Thymus (tissue), 11 donors: ENCODE data around the gene TSPAN4. TPM values are rescaled to one million over a fixed set of nuclear protein-coding genes. Genes with fewer than 3 reads are reported as not detected.

Experiments used
- DNase-seq, 9 donors: peaks; one replicate each; pipeline ENCODE4 v3.0.0-alpha.2; 2013; ENCODE audit warnings: low spot score in 9 of 9, low read depth in 6 of 9, missing footprints in 1 of 9
- H3K27ac ChIP-seq, 2 donors: one replicate each; pipeline ENCODE4 v1.5.1; 2013; ENCODE audit warnings: control low read depth in 1 of 2, low read depth in 1 of 2, low read length in 1 of 2, mild to moderate bottlenecking in 1 of 2, moderate library complexity in 1 of 2
- H3K27me3 ChIP-seq, 2 donors: one replicate each; pipeline ENCODE4 v1.5.1; 2013; ENCODE audit warnings: low read length in 1 of 2; ENCODE audit not compliant: control insufficient read depth in 2 of 2, insufficient read depth in 1 of 2
- H3K36me3 ChIP-seq, 2 donors: one replicate each; pipeline ENCODE4 v1.5.1; 2013; ENCODE audit warnings: low read length in 1 of 2, mild to moderate bottlenecking in 1 of 2, moderate library complexity in 1 of 2; ENCODE audit not compliant: control insufficient read depth in 2 of 2, insufficient read depth in 2 of 2
- H3K4me1 ChIP-seq, 2 donors: one replicate each; pipeline ENCODE4 v1.5.1; 2013; ENCODE audit warnings: low read length in 2 of 2; ENCODE audit not compliant: control insufficient read depth in 2 of 2, insufficient read depth in 2 of 2
- H3K4me3 ChIP-seq, 2 donors: one replicate each; pipeline ENCODE4 v1.5.1; 2013; ENCODE audit warnings: low read length in 2 of 2, control low read depth in 1 of 2, mild to moderate bottlenecking in 1 of 2
- H3K9me3 ChIP-seq, 2 donors: one replicate each; pipeline ENCODE4 v1.5.1; 2013; ENCODE audit warnings: low read length in 1 of 2, mild to moderate bottlenecking in 1 of 2; ENCODE audit not compliant: control insufficient read depth in 2 of 2, insufficient read depth in 1 of 2
- WGBS: extraction: QIAGEN DNeasy Blood & Tissue Kit; methylation state at CpG from one replicate; pipeline ENCODE4 v1.1.7; 2013; 5-methylcytosine and 5-hydroxymethylcytosine counted together
- polyA plus RNA-seq: library from polyadenylated mRNA; stranded (reverse); fragments of 200-250 nt; gene quantifications from one replicate; pipeline ENCODE4 v1.2.3, GENCODE V29; 2013
- total RNA-seq: library from RNA; stranded (reverse); fragments of 120-200 nt; gene quantifications from one replicate; pipeline ENCODE4 v1.2.4, GENCODE V29; 2013
- donor health status: healthy.

Gene TSPAN4
- total and polyA plus RNA-seq, 2 donors, result 22.2 to 56.7 TPM

- peaks cover 21 to 31% of the 10 kb centered on the region in 2 donors for H3K4me1 ChIP-seq
- DNase-seq, result no peak
- peaks cover 0 to 3% of the 10 kb centered on the region in 2 donors for H3K9me3 ChIP-seq
- WGBS, result 38% methylated on average over 18 of the region's 18 CpGs
- H3K4me3 ChIP-seq, result peak overlapping the region; percentile 81 to 82
- peaks cover 34 to 53% of the 10 kb centered on the region in 2 donors for H3K36me3 ChIP-seq
- peak overlapping the region; percentile 90 to 92 for H3K27ac ChIP-seq
- H3K27me3 ChIP-seq, result no peaks in the 10 kb centered on the region
These were observed 45.9 kb upstream of the TSPAN4 start for GRCh38 chr11:796565-797295.

GRCh38 chr11:797296-798092 is 45.2 kb upstream of the TSPAN4 start:
- Histone ChIP-seq H3K4me1 (peaks cover 21 to 32% of the 10 kb centered on the region in 2 donors), H3K36me3 (peaks cover 35 to 54% of the 10 kb centered on the region in 2 donors), H3K9me3 (peaks cover 0 to 3% of the 10 kb centered on the region in 2 donors), H3K4me3 (peak overlapping the region; percentile 81 to 82), H3K27ac (peak overlapping the region; percentile 90 to 92), H3K27me3 (no peaks in the 10 kb centered on the region)
- under 1% methylated on average over 57 of the region's 57 CpGs for WGBS
- peak in 6 of 9 donors; percentile 52 to 85 (median 70) for DNase-seq

GRCh38 chr11:798093-798713 is 44.4 kb upstream of the TSPAN4 start, which contains the start of gene SLC25A22:
TSS of gene SLC25A22 (minus strand) at chr11:798281. CDS start at chr11:795006, 3,275 bp downstream.
- H3K27me3 ChIP-seq, result no peaks in the 10 kb centered on the region
- H3K27ac ChIP-seq, result peak within 1 kb of the TSS; percentile 90 to 92
- peaks cover 0 to 3% of the 10 kb centered on the region in 2 donors for H3K9me3 ChIP-seq
- peaks cover 37 to 56% of the 10 kb centered on the region in 2 donors for H3K36me3 ChIP-seq
- DNase-seq, result peak in 5 of 9 donors; percentile 57 to 83 (median 75)
- WGBS, result 4% methylated on average over 69 of the region's 69 CpGs
- H3K4me3 ChIP-seq, result peak within 1 kb of the TSS; percentile 81 to 82
- peaks cover 22 to 38% of the 10 kb centered on the region in 2 donors for H3K4me1 ChIP-seq

- Histone ChIP-seq H3K4me1 (peaks cover 37 to 54% of the 10 kb centered on the region in 2 donors), H3K9me3 (peaks cover 0 to 3% of the 10 kb centered on the region in 2 donors), H3K36me3 (peaks cover 38 to 43% of the 10 kb centered on the region in 2 donors), H3K4me3 (no peak overlapping the region), H3K27me3 (no peaks in the 10 kb centered on the region), H3K27ac (no peak overlapping the region)
- 98% methylated on average over 32 of the region's 32 CpGs for WGBS
- no peak for DNase-seq
These were observed 42.9 kb upstream of the TSPAN4 start for GRCh38 chr11:799641-800316.

GRCh38 chr11:800473-800872 is 42.2 kb upstream of the TSPAN4 start:
- Histone ChIP-seq H3K36me3 (peaks cover 38 to 43% of the 10 kb centered on the region in 2 donors), H3K9me3 (peaks cover 0 to 7% of the 10 kb centered on the region in 2 donors), H3K27me3 (no peaks in the 10 kb centered on the region), H3K4me3 (no peak overlapping the region), H3K27ac (no peak overlapping the region), H3K4me1 (peaks cover 37 to 50% of the 10 kb centered on the region in 2 donors)
- 95% methylated on average over 30 of the region's 30 CpGs for WGBS
- no peak for DNase-seq

- no peak for DNase-seq
- H3K4me1 ChIP-seq, result peaks cover 34 to 46% of the 10 kb centered on the region in 2 donors
- WGBS, result 97% methylated on average over 20 of the region's 20 CpGs
- H3K36me3 ChIP-seq, result peaks cover 38 to 43% of the 10 kb centered on the region in 2 donors
- H3K27me3 ChIP-seq, result no peaks in the 10 kb centered on the region
- H3K9me3 ChIP-seq, result peaks cover 0 to 5% of the 10 kb centered on the region in 2 donors
- no peak overlapping the region for H3K4me3 ChIP-seq
- H3K27ac ChIP-seq, result no peak overlapping the region
These were observed 41.4 kb upstream of the TSPAN4 start for GRCh38 chr11:801097-801780.

- H3K27ac ChIP-seq, result no peak overlapping the region
- DNase-seq, result no peak
- no peak overlapping the region for H3K4me3 ChIP-seq
- H3K9me3 ChIP-seq, result peaks cover 0 to 5% of the 10 kb centered on the region in 2 donors
- H3K4me1 ChIP-seq, result peaks cover 25 to 37% of the 10 kb centered on the region in 2 donors
- H3K27me3 ChIP-seq, result no peaks in the 10 kb centered on the region
- over 99% methylated on average over 21 of the region's 21 CpGs for WGBS
- peaks cover 38 to 43% of the 10 kb centered on the region in 2 donors for H3K36me3 ChIP-seq
These were observed 40.5 kb upstream of the TSPAN4 start for GRCh38 chr11:802018-802617.
